ENCODE measurements around the gene MAP3K14.
"Not testable (repeated sequence)": the region's sequence is repeated elsewhere in the genome, so short reads cannot be mapped to it uniquely, and the experiment has no call there.

Gene MAP3K14

GRCh38 chr17:45306094-45306493, 10.7 kb downstream of the MAP3K14 start:
- Mint-ChIP-seq H3K36me3 (peaks cover 49 to 80% of the 10 kb centered on the region in 2 donors), H3K4me3 (peak overlapping the region; percentile 58 to 60), H3K9me3 (no peaks in the 10 kb centered on the region), H3K27me3 (no peaks in the 10 kb centered on the region), H3K4me1 (peaks cover 50 to 86% of the 10 kb centered on the region in 2 donors), H3K27ac (peak overlapping the region; percentile 92)
- ATAC-seq (replicated peaks) (no peak), DNase-seq (no peak)

- ATAC-seq (replicated peaks) (no peak), DNase-seq (no peak)
- peaks cover 47 to 86% of the 10 kb centered on the region in 2 donors for H3K4me1 Mint-ChIP-seq
- H3K27me3 Mint-ChIP-seq, result no peaks in the 10 kb centered on the region
- peak overlapping the region; percentile 58 to 60 for H3K4me3 Mint-ChIP-seq
- H3K36me3 Mint-ChIP-seq, result peaks cover 46 to 78% of the 10 kb centered on the region in 2 donors
- no peaks in the 10 kb centered on the region for H3K9me3 Mint-ChIP-seq
- H3K27ac Mint-ChIP-seq, result peak overlapping the region; percentile 92
These were observed 11.2 kb downstream of the MAP3K14 start for GRCh38 chr17:45305530-45306087.

DNA sequence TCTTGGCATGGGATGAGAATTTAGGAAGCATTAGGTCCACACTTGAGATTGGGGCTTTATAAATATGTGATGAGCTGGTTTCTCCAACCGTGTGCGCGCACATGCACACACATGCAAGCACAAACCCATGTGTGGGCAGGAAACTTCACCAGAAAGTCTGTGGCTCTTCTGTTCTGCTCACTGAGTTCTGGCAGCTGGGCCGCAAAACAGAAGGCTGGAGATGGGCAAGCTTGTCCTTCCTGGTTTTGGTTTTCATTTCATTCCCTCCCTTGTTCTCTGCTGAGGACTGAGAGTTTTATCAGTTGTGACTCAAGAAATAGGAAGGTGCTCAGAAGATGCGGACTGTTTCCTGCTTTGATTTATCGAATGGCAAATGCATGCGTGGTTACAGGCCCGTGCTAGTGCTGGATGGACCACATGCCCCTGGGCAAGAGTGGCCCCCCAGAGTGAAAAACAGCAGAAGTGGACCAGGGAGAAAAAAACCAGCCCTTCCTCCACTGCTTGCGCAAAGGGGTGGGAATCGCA, 14.1 kb downstream of the MAP3K14 start:
- DNase-seq, result peak; percentile 71
- Mint-ChIP-seq H3K9me3 (no peaks in the 10 kb centered on the region), H3K4me1 (peaks cover 57 to 86% of the 10 kb centered on the region in 2 donors), H3K36me3 (peaks cover 41 to 77% of the 10 kb centered on the region in 2 donors), H3K4me3 (peak overlapping the region; percentile 81 to 87), H3K27ac (peak overlapping the region; percentile 98), H3K27me3 (no peaks in the 10 kb centered on the region)
- ATAC-seq (replicated peaks), result peak; percentile 65 to 66

GRCh38 chr17:45302220-45302619, 14.6 kb downstream of the MAP3K14 start:
- peak in 1 of 2 donors; percentile 0 for ATAC-seq (replicated peaks)
- peak overlapping the region; percentile 98 for H3K27ac Mint-ChIP-seq

DNA sequence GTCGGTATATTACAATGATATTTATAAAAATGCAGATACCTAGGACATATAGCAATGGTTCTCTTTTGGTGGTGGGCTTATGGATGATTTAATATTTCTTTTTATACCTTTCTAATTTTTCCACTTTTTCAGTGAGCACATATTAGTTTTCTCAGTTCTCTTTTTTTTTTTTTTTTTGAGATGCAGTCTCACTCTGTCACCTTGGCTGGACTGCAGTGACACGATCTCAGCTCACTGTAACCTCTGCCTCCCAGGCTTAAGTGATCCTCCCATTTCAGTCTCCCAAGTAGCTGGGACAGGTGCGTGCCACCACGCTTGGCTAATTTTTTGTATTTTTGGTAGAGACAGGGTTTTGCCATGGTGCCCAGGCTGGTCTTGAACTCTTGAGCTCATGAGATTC, 15.1 kb downstream of the MAP3K14 start:
- DNase-seq (no peak), ATAC-seq (replicated peaks) (peak; percentile 45 to 49)
- H3K4me3 Mint-ChIP-seq, result peak overlapping the region; percentile 62 to 65
- H3K9me3 Mint-ChIP-seq, result no peaks in the 10 kb centered on the region
- peaks cover 46 to 78% of the 10 kb centered on the region in 2 donors for H3K36me3 Mint-ChIP-seq
- peaks cover 60 to 91% of the 10 kb centered on the region in 2 donors for H3K4me1 Mint-ChIP-seq
- H3K27me3 Mint-ChIP-seq, result no peaks in the 10 kb centered on the region
- peak overlapping the region; percentile 94 for H3K27ac Mint-ChIP-seq

More at GRCh38 chr17:45302220-45302619, 14.6 kb downstream of the MAP3K14 start:
- H3K4me3 Mint-ChIP-seq, result peak overlapping the region; percentile 81 to 87
- DNase-seq, H3K9me3 Mint-ChIP-seq, H3K27me3 Mint-ChIP-seq: not testable (repeated sequence)
- H3K4me1 Mint-ChIP-seq, result peaks cover 56 to 86% of the 10 kb centered on the region in 2 donors
- peaks cover 41 to 76% of the 10 kb centered on the region in 2 donors for H3K36me3 Mint-ChIP-seq

- Mint-ChIP-seq H3K9me3 (peaks cover 0 to 1% of the 10 kb centered on the region in 2 donors), H3K4me3 (peak overlapping the region; percentile 41 to 62), H3K36me3 (peaks cover 56 to 79% of the 10 kb centered on the region in 2 donors), H3K27ac (peak overlapping the region; percentile 83), H3K4me1 (peaks cover 65 to 92% of the 10 kb centered on the region in 2 donors), H3K27me3 (no peaks in the 10 kb centered on the region)
- no peak for DNase-seq
- no peak for ATAC-seq (replicated peaks)
These were observed 16.6 kb downstream of the MAP3K14 start for GRCh38 chr17:45300060-45300751.

DNA sequence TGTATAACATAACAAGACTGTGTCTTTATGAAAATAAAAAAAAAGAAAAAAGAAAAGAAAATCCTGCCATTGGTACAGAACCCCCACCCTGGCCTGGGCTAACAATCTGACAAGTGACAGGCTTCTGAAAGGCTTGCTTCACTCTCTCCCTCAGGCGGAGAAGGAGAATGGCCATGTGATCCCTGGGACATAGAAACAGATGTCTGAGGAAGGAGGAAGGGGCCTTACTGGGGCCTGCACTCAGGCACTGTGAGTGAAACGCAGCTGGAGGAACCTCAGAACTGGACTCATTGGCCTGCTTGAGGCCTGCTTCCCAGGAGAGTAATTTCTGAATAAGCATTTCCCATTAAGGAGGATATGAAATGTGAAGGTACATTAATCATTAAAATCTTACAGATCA, 17.5 kb downstream of the MAP3K14 start:
- Mint-ChIP-seq H3K4me3 (peak overlapping the region; percentile 39 to 45), H3K9me3 (peaks cover 0 to 1% of the 10 kb centered on the region in 2 donors), H3K4me1 (peaks cover 63 to 94% of the 10 kb centered on the region in 2 donors), H3K36me3 (peaks cover 52 to 75% of the 10 kb centered on the region in 2 donors), H3K27me3 (no peaks in the 10 kb centered on the region), H3K27ac (peak overlapping the region; percentile 83)
- DNase-seq (no peak), ATAC-seq (replicated peaks) (no peak)

- peak overlapping the region; percentile 39 to 45 for H3K4me3 Mint-ChIP-seq
- no peak for DNase-seq
These were observed 18.1 kb downstream of the MAP3K14 start for GRCh38 chr17:45298546-45299285.

GRCh38 chr17:45296833-45297124, 20.0 kb downstream of the MAP3K14 start:
- Mint-ChIP-seq H3K9me3 (peaks cover 0 to 1% of the 10 kb centered on the region in 2 donors), H3K4me3 (peak overlapping the region; percentile 33 to 53), H3K27me3 (no peaks in the 10 kb centered on the region), H3K4me1 (peaks cover 76 to 100% of the 10 kb centered on the region in 2 donors), H3K27ac (peak overlapping the region; percentile 90), H3K36me3 (peaks cover 65 to 80% of the 10 kb centered on the region in 2 donors)
- no peak for ATAC-seq (replicated peaks)
- no peak for DNase-seq

More at GRCh38 chr17:45298546-45299285, 18.1 kb downstream of the MAP3K14 start:
- Mint-ChIP-seq H3K4me1 (peaks cover 67 to 96% of the 10 kb centered on the region in 2 donors), H3K27ac (peak overlapping the region; percentile 83), H3K36me3 (peaks cover 53 to 76% of the 10 kb centered on the region in 2 donors), H3K27me3 (no peaks in the 10 kb centered on the region), H3K9me3 (peaks cover 0 to 1% of the 10 kb centered on the region in 2 donors)
- peak in 1 of 2 donors; percentile 11 for ATAC-seq (replicated peaks)

- ATAC-seq (replicated peaks), result peak; percentile 78 to 82
- H3K9me3 Mint-ChIP-seq, result peaks cover 0 to 1% of the 10 kb centered on the region in 2 donors
These were observed 20.6 kb downstream of the MAP3K14 start for GRCh38 chr17:45296003-45296832.

DNA sequence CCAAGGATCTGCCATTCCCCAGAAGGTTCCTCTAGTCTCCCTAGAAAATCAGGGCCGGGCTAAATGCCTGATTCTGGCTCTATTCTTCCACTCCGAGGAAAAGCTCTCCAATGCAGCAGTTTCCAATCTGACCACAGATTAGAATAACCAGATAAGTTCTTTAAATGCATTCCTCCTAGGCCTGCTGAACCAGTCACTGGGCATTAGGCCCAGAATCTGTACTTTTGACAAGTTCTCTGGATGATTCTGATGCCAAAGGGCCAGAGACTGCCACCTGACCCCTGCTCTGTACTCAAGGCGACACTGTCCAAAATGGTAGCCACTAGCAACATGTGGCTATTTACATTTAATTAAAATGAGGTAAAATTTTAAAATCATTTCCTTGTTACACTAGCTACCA, 22.3 kb downstream of the MAP3K14 start:
- H3K4me1 Mint-ChIP-seq, result peaks cover 79 to 100% of the 10 kb centered on the region in 2 donors
- ATAC-seq (replicated peaks), result no peak
- DNase-seq, result no peak
- no peaks in the 10 kb centered on the region for H3K27me3 Mint-ChIP-seq
- H3K36me3 Mint-ChIP-seq, result peaks cover 77 to 86% of the 10 kb centered on the region in 2 donors
- peaks cover 0 to 1% of the 10 kb centered on the region in 2 donors for H3K9me3 Mint-ChIP-seq
- peak overlapping the region in 1 of 2 donors; percentile 69 for H3K4me3 Mint-ChIP-seq
- peak overlapping the region; percentile 14 for H3K27ac Mint-ChIP-seq

More at GRCh38 chr17:45296003-45296832, 20.6 kb downstream of the MAP3K14 start:
- peak overlapping the region; percentile 90 for H3K27ac Mint-ChIP-seq
- H3K36me3 Mint-ChIP-seq, result peaks cover 67 to 80% of the 10 kb centered on the region in 2 donors
- no peaks in the 10 kb centered on the region for H3K27me3 Mint-ChIP-seq
- peak overlapping the region; percentile 44 to 60 for H3K4me3 Mint-ChIP-seq
- peaks cover 77 to 100% of the 10 kb centered on the region in 2 donors for H3K4me1 Mint-ChIP-seq
- peak; percentile 71 for DNase-seq

- Mint-ChIP-seq H3K9me3 (peaks cover 0 to 1% of the 10 kb centered on the region in 2 donors), H3K4me3 (peak overlapping the region; percentile 61 to 69), H3K27ac (peak overlapping the region; percentile 92), H3K27me3 (no peaks in the 10 kb centered on the region), H3K36me3 (peaks cover 80 to 86% of the 10 kb centered on the region in 2 donors), H3K4me1 (peaks cover 71 to 96% of the 10 kb centered on the region in 2 donors)
- peak; percentile 44 to 57 for ATAC-seq (replicated peaks)
- DNase-seq, result no peak
These were observed 23.2 kb downstream of the MAP3K14 start for GRCh38 chr17:45293413-45294211.

Data from stimulated activated naive B cell treated with anti-CD40 and anti-IgM and Interleukin-4, amounts not matched to agents 10 μg/mL and 1 μg/mL and 100 μg/mL, for 72 hours (primary cell).